ENCODE data around the gene PPP1R13B. TPM values are rescaled to one million over a fixed set of nuclear protein-coding genes. Genes with fewer than 3 reads are reported as not detected.

PPP1R13B gene
- total RNA-seq, result 3.4 and 5.8 TPM in 2 replicates

GRCh38 chr14:103847451-103848174, at the start of gene PPP1R13B:
Gene PPP1R13B, minus strand, starts transcription at chr14:103847575. Its CDS starts 268 bp downstream, at chr14:103847307.

DNA sequence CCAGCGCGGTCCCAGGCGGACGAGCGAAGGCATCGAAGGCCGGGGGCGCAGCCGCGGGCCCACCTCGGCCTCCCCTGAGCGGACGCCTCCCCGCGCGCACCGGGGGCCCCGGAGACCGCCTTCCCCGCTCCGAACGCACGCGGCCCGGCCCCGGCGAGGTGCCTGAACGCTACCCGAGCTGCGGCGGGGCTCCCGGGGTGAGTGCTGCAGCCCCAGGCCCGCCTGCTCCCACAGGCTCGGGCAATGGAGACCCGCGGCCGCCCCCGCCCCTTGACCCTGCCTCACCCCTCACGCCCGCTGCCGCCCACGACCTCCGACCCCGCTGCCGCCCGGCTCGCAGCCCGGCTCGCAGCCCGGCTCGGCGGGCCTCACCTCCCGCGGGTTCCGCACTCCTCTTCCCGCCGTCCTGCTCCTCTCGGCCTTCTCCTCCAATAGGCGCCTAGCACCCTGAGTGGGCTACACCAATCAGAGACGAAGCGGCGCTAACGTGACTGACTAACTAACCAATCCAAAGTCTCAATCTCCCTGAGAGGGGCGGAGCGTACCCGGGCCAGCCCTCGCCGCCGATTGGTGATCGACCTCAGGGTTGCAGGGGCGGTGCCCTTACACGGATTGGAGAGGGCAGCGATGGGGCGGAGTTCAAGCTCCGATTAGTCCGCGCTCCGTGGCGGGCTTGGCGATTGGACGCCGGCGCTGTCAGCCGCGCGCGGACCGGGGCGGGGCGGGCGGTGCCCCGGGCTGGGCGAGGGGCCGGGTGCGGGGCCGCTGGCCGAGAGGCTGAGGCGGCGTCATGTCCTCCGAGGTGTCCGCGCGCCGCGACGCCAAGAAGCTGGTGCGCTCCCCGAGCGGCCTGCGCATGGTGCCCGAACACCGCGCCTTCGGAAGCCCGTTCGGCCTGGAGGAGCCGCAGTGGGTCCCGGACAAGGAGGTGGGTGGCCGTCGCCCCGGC, 132.0 kb downstream of the PPP1R13B start, which contains the start of the genes XRCC3 and ZFYVE21:
TSS of gene XRCC3 (minus strand) at position 400 of the 949 bp plus-strand sequence. CDS start 4,364 bp downstream, outside the sequence.
TSS of gene ZFYVE21 (plus strand) at position 759 of the 949 bp plus-strand sequence. CDS start at position 791, 32 bp downstream.

Other genes starting within 250 kb of the PPP1R13B start
- 230 and 244 TPM in 2 replicates for gene KLC1, start 218.4 kb downstream of the PPP1R13B start, total RNA-seq
- 9.7 and 27.7 TPM in 2 replicates for gene XRCC3, start 132.1 kb downstream of the PPP1R13B start, total RNA-seq
- gene ZFYVE21, start 131.8 kb downstream of the PPP1R13B start, total RNA-seq, result 54.9 and 76.5 TPM in 2 replicates
- gene TDRD9, start 80.9 kb upstream of the PPP1R13B start, total RNA-seq, result 0.22 and 2.2 TPM in 2 replicates
- not detected in 2 replicates for gene RD3L, start 95.0 kb upstream of the PPP1R13B start, total RNA-seq
- under 0.01 TPM in 1 of 2 replicates, not detected in the other for gene ASPG, start 238.1 kb upstream of the PPP1R13B start, total RNA-seq